Peyer's patch (tissue), 4 donors: ENCODE results near the gene CHD1L.

Experiments used
- CTCF ChIP-seq, 6 experiments: fragments of 450-650 bp in 4 of 6; fragments of 200-600 bp in 2 of 6; sonication (generic) in 1 of 6; IDR thresholded peaks; one replicate each; pipeline ENCODE4 v1.5.1; 2017 to 2019; ENCODE audit warnings: antibody characterized with exemption in 6 of 6, mild to moderate bottlenecking in 3 of 6, moderate library complexity in 1 of 6
- POLR2A ChIP-seq, 2 donors: fragments of 450-650 bp; IDR thresholded peaks; one replicate each; pipeline ENCODE4 v1.5.1; 2017; ENCODE audit warnings: antibody characterized with exemption in 2 of 2, mild to moderate bottlenecking in 2 of 2, moderate library complexity in 2 of 2

- TF ChIP-seq CTCF (IDR thresholded peaks at IDR 0.05) (no peak), POLR2A (IDR thresholded peaks at IDR 0.05) (no peak)
Observed at GRCh38 chr1:147270721-147271120, 28.2 kb downstream of the CHD1L start.
